Activated naive CD8-positive, alpha-beta T cell treated with anti-CD3 and anti-CD28 coated beads, Interleukin-2, amount 10 ng/mL, durations not matched to agents 7 days and 5 days (primary cell): Measurements from ENCODE around the gene NEURL2. TPM values are rescaled to one million over a fixed set of nuclear protein-coding genes. Genes with fewer than 3 reads are reported as not detected.
"Not testable (repeated sequence)": the region's sequence is repeated elsewhere in the genome, so short reads cannot be mapped to it uniquely, and the experiment has no call there.

Experiments
- ATAC-seq: fragments of 150-1000 bp; cut with Tn5 transposase; one replicate; pipeline ENCODE4 v1.10.0; 2021; ENCODE audit warnings: low read depth, moderate library complexity
- POLR2A ChIA-PET: fragments of 350-600 bp; sonication (Branson Sonifier 250); formaldehyde crosslinking; loops from one replicate; lab custom pipeline; 2021; ENCODE audit warnings: antibody characterized with exemption; lab: Charles Lee
- DNase-seq: peaks from one replicate; pipeline ENCODE4 v3.0.0; 2021
- H3K27ac Mint-ChIP-seq: one replicate; pipeline ENCODE4 v1.8.0; 2022; ENCODE audit warnings: mild to moderate bottlenecking, mixed read lengths
- H3K27me3 Mint-ChIP-seq: one replicate; pipeline ENCODE4 v1.8.0; 2022; ENCODE audit warnings: mild to moderate bottlenecking, moderate library complexity, mixed read lengths
- H3K36me3 Mint-ChIP-seq: one replicate; pipeline ENCODE4 v1.8.0; 2021; ENCODE audit warnings: mild to moderate bottlenecking, mixed read lengths
- H3K4me1 Mint-ChIP-seq: one replicate; pipeline ENCODE4 v1.8.0; 2021; ENCODE audit warnings: mixed read lengths
- H3K4me3 Mint-ChIP-seq: one replicate; pipeline ENCODE4 v1.8.0; 2022; ENCODE audit warnings: mild to moderate bottlenecking, moderate library complexity, mixed read lengths
- H3K9me3 Mint-ChIP-seq: one replicate; pipeline ENCODE4 v1.8.0; 2021; ENCODE audit warnings: mixed read lengths
- total RNA-seq, 2 experiments: library from RNA; stranded (reverse); gene quantifications; one replicate each; pipeline ENCODE4 v1.2.3, GENCODE V29; 2021

NEURL2 gene
- total RNA-seq, 2 experiments from 2014 or later, result 3.9 to 5.3 TPM

- POLR2A ChIA-PET, result interaction anchor here (0.8 to 5.5 kb wide), 12 partner anchors 9 to 83 kb away, joined by 3 to 43 read pairs (median 6); partner anchors contain the start of genes ACOT8, PCIF1, ZSWIM1 and ZSWIM3
- H3K4me1 Mint-ChIP-seq, result peaks cover 32% of the 10 kb centered on the region
Measured at GRCh38 chr20:45890077-45890984, 677 bp downstream of the NEURL2 start.

GRCh38 chr20:45888681-45889080 is 2.3 kb downstream of the NEURL2 start:
- Mint-ChIP-seq H3K36me3 (peaks cover 4% of the 10 kb centered on the region), H3K4me3 (no peak overlapping the region), H3K27me3 (no peaks in the 10 kb centered on the region), H3K4me1 (peaks cover 43% of the 10 kb centered on the region), H3K27ac (no peak overlapping the region), H3K9me3 (no peaks in the 10 kb centered on the region)
- DNase-seq (no peak), ATAC-seq (no peak)
- POLR2A ChIA-PET, result no interaction called here

More at GRCh38 chr20:45890077-45890984, 677 bp downstream of the NEURL2 start:
- DNase-seq (peak; percentile 59), ATAC-seq (peak; percentile 33)
- Mint-ChIP-seq H3K36me3 (peaks cover 1% of the 10 kb centered on the region), H3K27ac (peak overlapping the region; percentile 86), H3K9me3 (no peaks in the 10 kb centered on the region), H3K4me3 (peak overlapping the region; percentile 92), H3K27me3 (no peaks in the 10 kb centered on the region)

GRCh38 chr20:45887346-45887715 is 3.7 kb downstream of the NEURL2 start, which contains the start of gene SPATA25:
SPATA25 (minus strand) TSS chr20:45887622; CDS start chr20:45887590, 32 bp downstream.
- H3K9me3 Mint-ChIP-seq, result no peaks in the 10 kb centered on the region
- POLR2A ChIA-PET, result interaction anchor here (0.7 to 1.1 kb wide), 2 partner anchors 14 to 29 kb away, joined by 3 read pairs; no protein-coding TSS in a partner anchor
- no peak within 1 kb of the TSS for H3K27ac Mint-ChIP-seq
- peaks cover 14% of the 10 kb centered on the region for H3K36me3 Mint-ChIP-seq
- ATAC-seq (no peak), DNase-seq (no peak)
- peaks cover 42% of the 10 kb centered on the region for H3K4me1 Mint-ChIP-seq
- no peaks in the 10 kb centered on the region for H3K27me3 Mint-ChIP-seq
- no peak within 1 kb of the TSS for H3K4me3 Mint-ChIP-seq

- H3K27ac Mint-ChIP-seq, result no peak overlapping the region
- H3K36me3 Mint-ChIP-seq, result peaks cover 17% of the 10 kb centered on the region
- DNase-seq, result no peak
- H3K4me1 Mint-ChIP-seq, result peaks cover 42% of the 10 kb centered on the region
- H3K9me3 Mint-ChIP-seq, result no peaks in the 10 kb centered on the region
- ATAC-seq, result no peak
- H3K4me3 Mint-ChIP-seq, result no peak overlapping the region
- POLR2A ChIA-PET, result interaction anchor here (0.7 to 3.8 kb wide), 3 partner anchors 14 to 29 kb away, joined by 3 to 15 read pairs (median 3); partner anchors contain the start of genes ACOT8 and ZSWIM3
- no peaks in the 10 kb centered on the region for H3K27me3 Mint-ChIP-seq
Measured at GRCh38 chr20:45886590-45887345, 4.2 kb downstream of the NEURL2 start.

GRCh38 chr20:45883100-45883469 is 7.9 kb downstream of the NEURL2 start:
- Mint-ChIP-seq H3K36me3 (peaks cover 21% of the 10 kb centered on the region), H3K27me3 (no peaks in the 10 kb centered on the region), H3K27ac (peak overlapping the region; percentile 47), H3K9me3 (no peaks in the 10 kb centered on the region), H3K4me3 (no peak overlapping the region), H3K4me1 (peaks cover 41% of the 10 kb centered on the region)
- ATAC-seq, result no peak
- no peak for DNase-seq
- POLR2A ChIA-PET, result interaction anchor here (2.6 to 3.8 kb wide), 2 partner anchors 8 to 26 kb away, joined by 15 to 25 read pairs; partner anchors contain the start of genes ACOT8, CTSA, NEURL2 and ZSWIM3

GRCh38 chr20:45882469-45883099 is 8.4 kb downstream of the NEURL2 start:
- peak overlapping the region; percentile 11 for H3K27ac Mint-ChIP-seq
- ATAC-seq, result no peak
- no peaks in the 10 kb centered on the region for H3K27me3 Mint-ChIP-seq
- peaks cover 41% of the 10 kb centered on the region for H3K4me1 Mint-ChIP-seq
- no peak for DNase-seq
- H3K4me3 Mint-ChIP-seq, result peak overlapping the region; percentile 41
- peaks cover 21% of the 10 kb centered on the region for H3K36me3 Mint-ChIP-seq
- POLR2A ChIA-PET, result interaction anchor here (1.0 to 2.6 kb wide), 6 partner anchors 8 to 91 kb away, joined by 3 to 30 read pairs (median 4); partner anchors contain the start of genes CTSA, DNTTIP1, NEURL2 and PCIF1
- H3K9me3 Mint-ChIP-seq, result no peaks in the 10 kb centered on the region

GRCh38 chr20:45880988-45881788 is 9.8 kb downstream of the NEURL2 start, which contains the start of gene ZSWIM1:
ZSWIM1 (plus strand) TSS chr20:45881227; CDS start chr20:45882593, 1,366 bp downstream.
- peak; percentile 99 for ATAC-seq
- H3K9me3 Mint-ChIP-seq, result no peaks in the 10 kb centered on the region
- peaks cover 40% of the 10 kb centered on the region for H3K4me1 Mint-ChIP-seq
- POLR2A ChIA-PET, result interaction anchor here (0.6 to 2.6 kb wide), 12 partner anchors 9 to 90 kb away, joined by 3 to 30 read pairs (median 5); partner anchors contain the start of genes ACOT8, CTSA, DNTTIP1 and NEURL2
- peak within 1 kb of the TSS; percentile 87 for H3K4me3 Mint-ChIP-seq
- peak within 1 kb of the TSS; percentile 85 for H3K27ac Mint-ChIP-seq
- DNase-seq, result peak; percentile 97
- H3K36me3 Mint-ChIP-seq, result peaks cover 21% of the 10 kb centered on the region
- no peaks in the 10 kb centered on the region for H3K27me3 Mint-ChIP-seq

- no peak for ATAC-seq
- Mint-ChIP-seq H3K36me3 (peaks cover 14% of the 10 kb centered on the region), H3K9me3 (no peaks in the 10 kb centered on the region), H3K4me1 (peaks cover 19% of the 10 kb centered on the region), H3K27me3 (no peaks in the 10 kb centered on the region), H3K4me3 (no peak overlapping the region), H3K27ac (no peak overlapping the region)
- no peak for DNase-seq
- POLR2A ChIA-PET, result no interaction called here
Measured at GRCh38 chr20:45878076-45878761, 12.8 kb downstream of the NEURL2 start.

GRCh38 chr20:45874576-45874975 is 16.4 kb downstream of the NEURL2 start:
- Mint-ChIP-seq H3K27ac (no peak overlapping the region), H3K36me3 (peaks cover 2% of the 10 kb centered on the region), H3K4me3 (no peak overlapping the region), H3K9me3 (no peaks in the 10 kb centered on the region), H3K4me1 (no peaks in the 10 kb centered on the region), H3K27me3 (no peaks in the 10 kb centered on the region)
- DNase-seq (no peak), ATAC-seq (no peak)
- POLR2A ChIA-PET, result interaction anchor here (0.7 to 1.4 kb wide), 2 partner anchors 24 to 46 kb away, joined by 3 to 8 read pairs; no protein-coding TSS in a partner anchor

- H3K36me3 Mint-ChIP-seq, H3K4me3 Mint-ChIP-seq, H3K27me3 Mint-ChIP-seq, H3K27ac Mint-ChIP-seq, H3K9me3 Mint-ChIP-seq, ATAC-seq, DNase-seq, H3K4me1 Mint-ChIP-seq: not testable (repeated sequence)
- POLR2A ChIA-PET, result interaction anchor here (0.7 to 1.4 kb wide), 2 partner anchors 24 to 46 kb away, joined by 3 to 8 read pairs; no protein-coding TSS in a partner anchor
Measured at GRCh38 chr20:45874104-45874481, 16.9 kb downstream of the NEURL2 start.

GRCh38 chr20:45873409-45874103 is 17.5 kb downstream of the NEURL2 start:
- Mint-ChIP-seq H3K27ac (no peak overlapping the region), H3K9me3 (no peaks in the 10 kb centered on the region), H3K36me3 (peaks cover 2% of the 10 kb centered on the region), H3K27me3 (no peaks in the 10 kb centered on the region), H3K4me1 (no peaks in the 10 kb centered on the region), H3K4me3 (no peak overlapping the region)
- no peak for DNase-seq
- no peak for ATAC-seq
- POLR2A ChIA-PET, result no interaction called here
